ENCODE results near the gene PAGR1.
"Not testable (repeated sequence)": the region's sequence is repeated elsewhere in the genome, so short reads cannot be mapped to it uniquely, and the experiment has no call there.

Gene PAGR1

DNA sequence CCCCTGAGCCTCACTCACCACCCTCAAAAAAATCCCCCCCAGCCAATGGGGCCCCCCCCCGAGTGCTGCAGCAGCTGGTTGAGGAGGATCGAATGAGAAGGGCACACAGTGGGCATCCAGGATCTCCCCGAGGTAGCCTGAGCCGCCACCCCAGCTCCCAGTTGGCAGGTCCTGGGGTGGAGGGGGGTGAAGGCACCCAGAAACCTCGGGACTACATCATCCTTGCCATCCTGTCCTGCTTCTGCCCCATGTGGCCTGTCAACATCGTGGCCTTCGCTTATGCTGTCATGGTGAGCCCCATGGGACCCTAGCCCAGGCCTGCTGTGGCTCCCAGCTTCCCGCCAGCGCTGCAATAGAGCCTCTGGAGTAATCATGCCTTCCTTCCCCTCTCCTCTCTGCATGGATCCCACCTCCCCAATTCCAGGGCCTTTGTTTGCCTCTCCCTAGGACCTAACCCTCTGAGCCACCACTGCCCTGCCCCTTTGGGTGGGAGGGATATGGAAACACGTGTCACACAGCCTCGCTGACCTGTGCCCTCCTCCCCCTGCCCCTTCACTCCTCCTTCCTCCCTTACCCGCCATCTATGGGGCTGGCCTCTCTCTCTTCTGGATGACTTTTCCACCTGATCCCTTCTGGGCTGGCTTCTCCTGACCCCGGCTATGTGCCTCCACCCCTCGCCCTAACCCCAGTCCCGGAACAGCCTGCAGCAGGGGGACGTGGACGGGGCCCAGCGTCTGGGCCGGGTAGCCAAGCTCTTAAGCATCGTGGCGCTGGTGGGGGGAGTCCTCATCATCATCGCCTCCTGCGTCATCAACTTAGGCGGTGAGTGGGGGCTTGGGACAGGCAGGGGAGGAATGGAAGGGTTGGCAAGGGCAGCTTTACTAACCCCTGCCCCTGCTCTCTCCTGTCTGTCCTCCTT, 2.0 kb upstream of the PAGR1 start:
- DNase-seq: no peak

DNA sequence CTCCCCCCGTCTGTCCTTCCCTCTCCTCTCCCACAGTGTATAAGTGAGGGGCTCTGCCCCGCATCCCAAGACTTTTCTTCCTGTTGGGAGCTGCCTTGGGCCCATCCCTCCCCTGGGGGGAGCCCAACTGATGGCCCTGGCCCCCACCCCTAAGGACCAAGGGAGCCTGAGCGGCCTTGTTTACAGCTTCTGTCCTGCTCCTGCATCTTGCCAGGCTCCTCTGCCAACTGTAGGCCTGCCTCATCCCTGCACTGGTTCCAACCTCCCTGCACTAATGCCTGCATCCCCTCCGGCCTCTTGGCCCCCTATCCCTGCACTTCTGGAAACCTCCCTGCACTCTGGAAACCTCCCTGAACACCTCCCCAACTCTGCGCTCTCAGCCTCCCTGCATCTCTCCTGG, 1.4 kb upstream of the PAGR1 start:
- DNase-seq: no peak

DNA sequence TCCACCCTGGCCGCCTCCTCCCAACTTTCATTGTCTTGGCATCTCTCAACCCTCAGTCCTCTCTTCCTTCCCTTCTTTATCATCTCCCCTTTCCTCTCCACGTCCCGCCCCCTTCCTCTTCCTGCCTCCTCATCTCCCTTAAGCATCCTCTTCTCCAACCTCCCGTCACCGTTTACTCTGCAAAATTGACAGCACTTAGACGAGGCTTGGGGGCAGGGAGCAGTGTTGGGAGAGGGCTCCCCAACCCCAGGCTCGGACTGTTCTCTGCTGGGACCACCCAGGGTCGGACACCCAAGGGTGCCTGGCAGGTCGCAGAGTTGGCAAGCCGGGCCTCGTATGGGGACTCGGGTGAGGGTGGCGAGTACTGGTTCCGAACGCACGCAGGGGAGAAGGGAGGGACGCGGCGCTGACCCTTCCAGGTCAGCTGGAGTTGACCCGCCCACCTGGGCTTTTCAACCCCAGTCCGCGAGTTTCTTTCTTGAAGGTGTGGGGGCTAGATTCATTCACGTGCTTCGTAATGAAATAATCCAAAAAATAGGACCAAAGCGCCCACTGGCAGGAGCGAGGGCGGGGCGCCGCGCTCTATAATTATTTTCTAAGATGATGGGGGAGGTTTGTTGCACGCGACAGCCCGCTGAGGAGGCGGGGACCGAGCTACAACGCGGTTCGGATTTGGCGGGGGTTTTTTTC, 775 bp upstream of the PAGR1 start:
- peak; percentile 59 for DNase-seq

DNA sequence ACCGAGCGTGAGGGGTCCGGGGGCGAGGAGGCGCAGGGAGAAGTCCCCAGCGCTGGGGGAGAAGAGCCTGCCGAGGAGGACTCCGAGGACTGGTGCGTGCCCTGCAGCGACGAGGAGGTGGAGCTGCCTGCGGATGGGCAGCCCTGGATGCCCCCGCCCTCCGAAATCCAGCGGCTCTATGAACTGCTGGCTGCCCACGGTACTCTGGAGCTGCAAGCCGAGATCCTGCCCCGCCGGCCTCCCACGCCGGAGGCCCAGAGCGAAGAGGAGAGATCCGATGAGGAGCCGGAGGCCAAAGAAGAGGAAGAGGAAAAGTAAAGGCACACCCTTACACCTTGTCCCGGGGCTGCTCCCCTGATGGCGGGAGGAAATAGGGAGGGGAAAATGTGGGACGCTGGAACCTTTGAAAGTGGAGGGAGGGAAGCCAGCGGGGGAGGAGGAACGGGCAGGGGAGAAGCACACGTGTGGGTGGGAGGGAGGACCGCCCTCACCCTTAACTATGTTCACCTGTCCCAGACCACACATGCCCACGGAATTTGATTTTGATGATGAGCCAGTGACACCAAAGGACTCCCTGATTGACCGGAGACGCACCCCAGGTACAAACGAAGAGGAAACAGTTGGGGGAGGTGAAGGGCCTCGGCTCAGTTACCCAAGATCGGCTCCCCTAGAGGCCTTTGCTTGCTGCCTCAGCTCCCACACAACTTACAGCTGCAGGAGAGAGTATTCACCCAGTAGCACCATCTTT, 916 bp downstream of the PAGR1 start:
- DNase-seq: no peak

DNA sequence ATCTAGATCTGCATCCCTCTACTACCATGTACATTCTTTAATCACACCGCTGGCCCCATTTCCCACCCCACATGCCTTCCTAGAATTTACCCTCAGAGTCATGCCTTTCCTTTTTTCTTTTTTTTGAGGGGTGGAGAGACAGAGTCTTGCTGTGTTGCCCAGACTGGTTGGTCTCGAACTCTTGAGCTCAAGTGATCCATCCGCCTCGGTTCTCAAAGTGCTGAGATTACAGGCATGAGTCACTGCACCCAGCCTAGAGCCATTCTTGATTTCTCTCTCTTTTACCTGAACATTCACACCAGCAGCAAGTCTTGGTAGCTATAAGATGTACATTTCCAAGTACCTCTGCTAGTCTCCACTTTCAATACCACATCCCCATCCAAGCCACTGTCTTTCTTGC, 2.1 kb downstream of the PAGR1 start:
- no peak for DNase-seq

DNA sequence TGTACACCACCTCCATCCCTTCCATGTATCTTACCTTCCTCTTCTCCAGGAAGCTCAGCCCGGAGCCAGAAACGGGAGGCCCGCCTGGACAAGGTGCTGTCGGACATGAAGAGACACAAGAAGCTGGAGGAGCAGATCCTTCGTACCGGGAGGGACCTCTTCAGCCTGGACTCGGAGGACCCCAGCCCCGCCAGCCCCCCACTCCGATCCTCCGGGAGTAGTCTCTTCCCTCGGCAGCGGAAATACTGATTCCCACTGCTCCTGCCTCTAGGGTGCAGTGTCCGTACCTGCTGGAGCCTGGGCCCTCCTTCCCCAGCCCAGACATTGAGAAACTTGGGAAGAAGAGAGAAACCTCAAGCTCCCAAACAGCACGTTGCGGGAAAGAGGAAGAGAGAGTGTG, 3.6 kb downstream of the PAGR1 start:
- no peak for DNase-seq

DNA sequence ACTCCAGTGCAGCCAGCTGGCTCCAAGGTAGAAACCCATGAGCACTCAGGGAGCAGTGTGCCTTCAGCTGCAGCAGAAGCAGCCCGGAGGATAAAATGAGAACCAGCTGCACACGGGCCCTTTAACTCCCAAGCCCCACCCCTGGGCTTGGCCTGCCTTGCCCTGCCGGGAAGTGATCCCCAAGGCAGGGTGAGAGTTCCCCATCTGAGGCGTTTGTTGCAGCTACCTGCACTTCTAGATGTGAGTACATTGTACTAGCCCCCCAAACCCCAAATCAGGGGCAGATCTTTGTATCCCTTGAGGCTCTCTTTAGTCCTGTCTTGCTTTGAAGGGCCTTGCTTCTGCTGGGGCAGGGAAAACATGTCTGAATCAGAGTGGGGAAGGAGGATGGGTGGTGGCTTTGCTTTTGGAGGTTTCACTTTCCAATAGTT, 4.3 kb downstream of the PAGR1 start, which contains the start of gene MVP:
TSS of gene MVP (plus strand) at position 192 of the 431 bp plus-strand sequence. CDS start 10,088 bp downstream, outside the sequence.
- no peak for DNase-seq

DNA sequence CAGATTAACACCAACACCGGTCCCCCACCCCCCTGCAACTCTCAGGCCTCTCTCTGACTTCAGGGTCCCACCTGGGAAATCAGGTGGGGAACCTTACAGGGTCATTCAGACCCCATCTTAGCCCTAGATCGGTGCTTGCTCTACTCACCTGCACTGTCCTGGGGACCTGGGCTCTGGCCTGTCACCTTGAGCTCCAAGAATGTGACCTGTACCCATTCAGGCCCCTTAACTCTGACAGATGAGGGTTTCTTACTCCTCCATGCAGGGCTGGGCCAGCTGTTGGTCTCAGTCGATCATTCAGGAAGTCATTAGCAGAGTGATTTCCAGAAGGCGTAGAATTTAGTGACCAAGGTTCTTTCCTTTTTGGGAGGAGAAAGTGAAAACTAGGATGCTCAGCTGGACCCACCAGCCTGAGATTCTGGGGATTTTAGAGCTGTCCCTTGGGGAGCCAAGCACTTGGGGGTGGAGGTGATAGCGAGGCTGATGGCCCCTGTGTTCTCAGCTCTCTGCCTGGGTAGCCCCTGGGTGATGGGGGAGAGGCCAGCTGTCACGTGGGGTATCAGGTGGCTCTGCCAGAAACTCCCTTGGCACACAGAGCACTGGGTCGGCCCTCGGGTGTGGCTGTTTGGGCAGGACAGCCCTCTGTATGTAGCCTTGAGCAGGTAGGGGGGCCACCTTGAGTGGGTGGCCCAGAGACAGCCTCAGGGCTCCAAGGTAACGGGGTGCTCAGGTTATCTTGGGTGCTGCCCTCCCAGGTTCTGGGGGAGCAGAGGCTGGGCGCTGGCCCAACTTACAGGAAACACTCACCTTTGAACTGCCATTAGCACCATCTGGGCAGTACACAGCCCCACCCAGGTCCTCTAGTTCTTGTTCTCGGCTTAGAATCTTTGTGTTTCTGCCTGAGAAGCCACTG, 5.0 kb downstream of the PAGR1 start:
- no peak for DNase-seq

DNA sequence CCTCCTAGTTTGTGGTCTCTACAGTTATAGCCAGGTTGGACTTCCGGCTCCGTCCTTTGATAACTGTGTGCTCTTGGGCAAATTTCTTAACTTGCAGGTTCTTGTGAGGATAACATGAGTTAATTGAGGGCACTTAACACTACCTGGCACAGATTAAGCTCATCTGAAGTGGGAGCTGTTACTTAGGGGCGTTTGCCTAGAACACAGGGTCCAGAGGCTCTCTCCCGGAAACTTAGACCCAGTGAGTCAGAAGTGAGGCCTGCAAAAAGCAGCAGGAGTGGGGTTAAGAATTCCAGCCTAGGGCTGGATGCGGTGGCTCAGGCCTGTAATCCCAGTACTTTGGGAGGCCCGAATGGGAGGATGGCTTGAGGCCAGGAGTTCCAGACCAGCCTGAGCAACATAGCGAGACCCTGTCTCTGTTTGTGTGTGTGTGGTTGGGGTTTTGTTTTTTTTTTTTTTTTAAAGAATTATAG, 5.7 kb downstream of the PAGR1 start:
- DNase-seq: no peak

DNA sequence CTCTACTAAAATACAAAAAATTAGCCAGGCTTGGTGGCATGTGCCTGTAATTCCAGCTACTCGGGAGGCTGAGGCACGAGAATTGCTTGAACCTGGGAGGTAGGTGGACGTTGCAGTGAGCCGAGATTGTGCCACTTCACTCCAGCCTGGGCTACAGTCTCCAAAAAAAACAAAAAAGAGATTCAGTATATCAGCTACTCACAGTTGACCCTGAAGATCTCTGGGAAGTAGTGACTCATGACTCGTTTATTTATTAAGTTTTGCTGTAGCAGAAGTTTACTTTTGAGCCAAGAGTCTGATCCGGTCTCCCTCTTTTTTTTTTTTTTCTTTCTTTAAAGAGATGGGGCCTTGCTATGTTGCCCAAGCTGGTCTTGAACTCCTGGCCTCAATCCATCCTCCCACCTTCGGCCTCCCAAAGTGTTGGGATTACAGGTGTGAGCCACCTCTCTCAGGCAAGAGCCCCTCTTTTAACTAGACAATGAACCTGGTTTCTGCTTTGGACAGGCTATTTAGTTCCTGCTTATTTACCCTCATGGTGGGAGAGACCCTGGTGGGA, 8.7 kb downstream of the PAGR1 start:
- DNase-seq: no peak

DNA sequence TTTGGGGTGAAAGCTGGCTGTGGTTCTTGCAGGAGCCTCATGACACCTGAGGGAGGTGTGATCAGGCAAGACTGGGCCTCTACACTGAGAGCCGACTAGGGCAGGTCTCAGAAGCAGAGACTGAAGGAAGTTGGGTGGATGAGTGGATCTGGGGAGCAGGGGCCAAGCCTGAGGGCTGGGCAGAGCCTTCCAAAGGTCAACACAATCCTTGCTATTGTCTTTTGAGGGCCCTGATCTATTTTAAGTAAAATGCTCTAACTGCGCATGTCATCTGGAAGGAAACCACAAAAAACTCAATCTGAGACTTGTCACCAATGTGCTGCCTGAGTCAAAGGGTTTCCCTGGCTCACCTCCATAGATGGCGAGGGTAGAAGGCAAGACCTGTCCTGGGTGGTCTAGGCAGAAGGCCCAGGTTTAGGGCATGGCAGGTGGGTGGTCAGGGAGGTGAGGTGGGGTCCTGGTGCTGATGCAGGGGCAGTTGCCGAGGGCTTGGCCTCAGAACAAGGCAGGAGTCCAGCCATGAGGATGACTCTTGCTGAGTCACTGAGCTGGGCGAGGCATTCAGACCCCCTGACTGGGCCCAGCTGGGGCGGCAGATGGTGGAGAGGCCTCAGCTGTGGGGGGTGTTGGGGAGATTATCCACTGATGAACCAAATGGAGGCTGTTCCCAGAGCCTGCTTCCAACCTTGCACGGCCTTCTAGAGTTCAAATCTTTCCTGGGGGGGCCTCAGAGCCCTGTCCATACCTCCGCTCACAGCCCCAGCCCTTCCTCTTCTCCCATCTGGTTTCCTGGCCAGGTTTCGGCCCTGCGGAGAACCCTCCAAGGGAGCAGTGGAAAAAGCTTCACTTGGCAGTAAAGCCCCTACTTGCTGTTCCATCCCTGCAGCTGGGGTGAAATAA, 9.4 kb downstream of the PAGR1 start:
- no peak for DNase-seq

DNA sequence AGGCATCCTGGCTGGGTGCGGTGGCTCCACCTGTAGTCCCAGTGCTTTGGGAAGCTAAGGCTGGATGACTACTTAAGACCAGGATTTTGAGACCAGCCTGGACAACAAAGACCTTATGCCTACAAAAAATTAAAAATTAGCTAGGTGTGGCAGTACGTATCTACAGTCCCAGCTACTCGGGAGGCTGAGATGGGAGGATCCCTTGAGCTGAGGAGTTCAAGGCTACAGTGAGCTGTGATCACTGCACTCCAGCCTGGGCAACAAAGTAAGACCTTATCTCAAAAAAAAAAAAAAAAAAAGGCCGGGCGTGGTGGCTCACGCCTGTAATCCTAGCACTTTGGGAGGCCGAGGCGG, 10.4 kb downstream of the PAGR1 start:
- no peak for DNase-seq

DNA sequence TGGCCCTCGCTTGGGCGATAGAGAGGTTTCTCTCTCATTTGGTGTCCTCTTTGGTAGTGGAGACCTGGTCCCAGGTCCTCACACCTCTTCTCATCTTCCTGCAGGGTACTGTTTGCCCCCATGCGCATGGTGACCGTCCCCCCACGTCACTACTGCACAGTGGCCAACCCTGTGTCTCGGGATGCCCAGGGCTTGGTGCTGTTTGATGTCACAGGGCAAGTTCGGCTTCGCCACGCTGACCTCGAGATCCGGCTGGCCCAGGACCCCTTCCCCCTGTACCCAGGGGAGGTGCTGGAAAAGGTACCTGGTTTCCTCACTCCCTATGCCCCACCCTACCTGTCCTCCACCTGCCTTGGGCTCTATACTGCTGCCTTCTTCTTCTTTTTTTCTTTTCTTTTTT, 14.8 kb downstream of the PAGR1 start:
- DNase-seq: no peak

DNA sequence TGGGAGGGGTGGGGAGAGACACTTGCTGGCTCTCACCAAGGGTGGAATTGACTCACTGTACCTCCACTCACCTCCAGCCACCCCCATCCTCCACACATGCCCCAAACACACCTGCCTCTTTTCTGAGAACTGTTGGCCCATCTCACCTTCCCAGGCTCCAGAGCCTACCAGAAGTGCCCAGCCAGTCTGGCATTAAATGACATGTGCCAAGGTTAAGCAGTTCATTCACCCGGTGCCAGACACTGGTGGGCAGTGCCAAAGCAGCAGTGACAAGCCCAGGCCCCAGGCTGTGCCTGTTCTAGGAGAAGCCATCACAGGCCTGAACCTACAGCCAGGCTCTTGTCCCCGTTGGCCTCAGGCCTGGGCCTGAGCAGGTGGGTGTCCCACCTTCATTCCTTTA, 15.5 kb downstream of the PAGR1 start:
- DNase-seq: no peak

DNA sequence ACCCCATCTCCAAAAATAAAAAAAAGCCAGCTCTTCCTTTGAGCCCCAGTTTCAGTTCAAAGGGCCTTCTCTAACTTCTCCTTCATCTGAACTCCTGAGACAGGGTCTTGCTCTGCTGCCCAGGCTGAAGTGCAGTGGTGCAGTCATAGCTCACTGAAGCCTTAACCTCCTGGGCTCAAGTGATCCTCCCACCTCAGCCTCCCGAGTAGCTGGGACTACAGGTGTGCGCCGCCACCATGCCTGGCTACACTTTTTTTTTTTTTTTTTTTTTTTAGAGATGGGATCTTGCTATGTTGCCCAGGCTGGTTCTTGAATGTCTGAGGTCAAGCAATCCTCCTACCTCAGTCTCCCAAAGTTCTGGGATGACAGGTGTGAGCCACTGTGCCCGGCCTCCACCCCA, 17.3 kb downstream of the PAGR1 start:
- not testable (repeated sequence) for DNase-seq

DNA sequence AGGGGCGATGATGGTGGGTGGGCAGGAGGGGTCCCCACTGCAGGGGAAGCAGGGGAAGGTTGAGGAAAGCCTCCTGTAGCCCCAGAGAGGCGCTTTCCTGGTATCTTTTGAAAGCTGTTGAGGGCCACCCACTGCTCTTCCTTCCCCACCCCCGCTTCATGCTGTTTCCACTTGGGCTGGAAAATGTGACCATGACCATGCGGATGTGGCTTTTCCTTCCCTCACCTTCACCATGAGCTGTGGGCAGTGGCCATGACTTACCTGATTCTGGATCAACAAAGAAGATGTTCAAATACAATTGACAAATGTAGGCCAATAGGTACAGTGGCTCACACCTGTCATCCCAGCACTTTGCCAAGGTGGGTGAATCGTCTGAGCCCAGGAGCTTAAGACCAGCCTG, 18.1 kb downstream of the PAGR1 start:
- DNase-seq: no peak

DNA sequence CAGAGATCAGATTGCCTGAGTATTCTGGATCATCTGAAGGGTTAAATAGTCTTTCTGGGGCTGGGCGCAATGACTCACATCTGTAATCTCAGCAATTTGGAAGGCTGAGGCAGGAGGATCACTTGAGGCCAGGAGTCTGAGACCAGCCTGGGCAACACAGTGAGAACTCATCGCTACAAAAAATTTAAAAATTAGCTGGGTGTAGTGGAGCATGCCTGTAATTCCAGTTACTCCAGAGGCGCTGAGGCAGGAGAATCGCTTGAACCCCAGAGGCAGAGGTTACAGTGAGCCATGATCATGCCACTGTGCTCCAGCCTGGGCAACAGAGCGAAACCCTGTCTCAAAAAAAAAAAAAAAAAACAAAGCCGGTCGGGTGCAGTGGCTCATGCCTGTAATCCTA, 20.0 kb downstream of the PAGR1 start:
- no peak for DNase-seq

DNA sequence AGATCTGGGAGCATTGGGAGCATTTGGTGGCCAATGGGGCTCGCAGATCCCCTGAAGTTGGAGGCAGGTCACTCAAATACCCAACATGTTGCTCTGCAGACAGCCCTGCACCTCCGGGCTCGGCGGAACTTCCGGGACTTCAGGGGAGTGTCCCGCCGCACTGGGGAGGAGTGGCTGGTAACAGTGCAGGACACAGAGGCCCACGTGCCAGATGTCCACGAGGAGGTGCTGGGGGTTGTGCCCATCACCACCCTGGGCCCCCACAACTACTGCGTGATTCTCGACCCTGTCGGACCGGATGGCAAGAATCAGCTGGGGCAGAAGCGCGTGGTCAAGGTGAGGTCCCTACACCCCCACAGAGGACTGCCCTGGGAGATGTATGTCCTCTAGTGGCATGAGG, 20.7 kb downstream of the PAGR1 start:
- no peak for DNase-seq

DNA sequence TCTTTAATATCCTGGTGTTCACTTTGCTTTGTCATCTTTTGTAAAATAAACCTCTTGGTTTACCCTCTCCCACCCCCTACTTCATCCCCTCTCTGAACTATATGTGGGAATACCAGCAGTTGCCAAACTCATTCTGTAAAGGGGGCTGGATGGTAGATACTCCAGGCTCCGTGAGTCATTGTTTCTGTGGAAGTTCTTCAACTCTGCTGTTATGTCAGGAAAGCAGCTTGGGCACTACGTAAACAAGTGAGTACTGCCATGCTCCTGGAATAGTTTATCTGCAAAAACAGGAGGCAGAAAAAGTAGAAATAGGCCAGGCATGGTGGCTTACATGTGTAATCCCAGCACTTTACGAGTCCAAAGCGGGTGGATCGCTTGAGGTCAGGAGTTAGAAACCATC, 21.9 kb downstream of the PAGR1 start:
- no peak for DNase-seq

DNA sequence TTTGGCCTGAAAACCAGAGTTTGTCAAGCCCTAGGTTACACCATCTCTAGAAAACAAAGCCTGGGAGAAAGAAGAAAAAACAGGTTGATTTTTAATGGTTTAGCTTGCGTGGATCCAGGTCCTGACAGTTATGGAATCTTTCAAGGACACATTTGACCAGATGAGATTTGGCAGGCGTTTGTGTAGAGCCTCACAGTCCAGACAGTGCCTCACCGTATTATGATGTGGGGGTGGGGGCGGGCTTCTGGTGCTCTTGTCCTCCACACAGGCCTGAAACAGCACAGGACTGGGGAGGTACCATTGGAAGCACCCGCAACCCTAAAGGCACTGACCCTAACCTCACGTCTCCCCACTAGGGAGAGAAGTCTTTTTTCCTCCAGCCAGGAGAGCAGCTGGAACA, 23.9 kb downstream of the PAGR1 start:
- DNase-seq: no peak

DNA sequence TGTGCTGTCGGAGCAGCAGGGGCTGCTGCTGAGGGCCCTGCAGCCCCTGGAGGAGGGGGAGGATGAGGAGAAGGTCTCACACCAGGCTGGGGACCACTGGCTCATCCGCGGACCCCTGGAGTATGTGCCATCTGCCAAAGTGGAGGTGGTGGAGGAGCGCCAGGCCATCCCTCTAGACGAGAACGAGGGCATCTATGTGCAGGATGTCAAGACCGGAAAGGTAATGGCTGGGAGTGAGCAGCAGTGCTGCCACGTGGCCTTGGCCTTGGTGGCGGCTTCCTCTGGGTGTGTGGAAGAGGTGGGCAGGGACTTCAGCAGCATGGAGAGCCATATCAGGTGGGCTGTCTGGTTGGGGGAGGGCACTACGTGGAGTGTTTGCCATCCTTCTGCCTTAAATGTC, 24.3 kb downstream of the PAGR1 start:
- no peak for DNase-seq

Data from NCI-H1105 (cell line).